Anterior cingulate cortex (tissue), 58 donors: ENCODE measurements around the gene ACE.

ENCODE experiments used
- DNase-seq, 58 donors: peaks; one replicate each; lab custom pipeline; 2025; lab: John Stamatoyannopoulos, UW

Gene ACE

DNA sequence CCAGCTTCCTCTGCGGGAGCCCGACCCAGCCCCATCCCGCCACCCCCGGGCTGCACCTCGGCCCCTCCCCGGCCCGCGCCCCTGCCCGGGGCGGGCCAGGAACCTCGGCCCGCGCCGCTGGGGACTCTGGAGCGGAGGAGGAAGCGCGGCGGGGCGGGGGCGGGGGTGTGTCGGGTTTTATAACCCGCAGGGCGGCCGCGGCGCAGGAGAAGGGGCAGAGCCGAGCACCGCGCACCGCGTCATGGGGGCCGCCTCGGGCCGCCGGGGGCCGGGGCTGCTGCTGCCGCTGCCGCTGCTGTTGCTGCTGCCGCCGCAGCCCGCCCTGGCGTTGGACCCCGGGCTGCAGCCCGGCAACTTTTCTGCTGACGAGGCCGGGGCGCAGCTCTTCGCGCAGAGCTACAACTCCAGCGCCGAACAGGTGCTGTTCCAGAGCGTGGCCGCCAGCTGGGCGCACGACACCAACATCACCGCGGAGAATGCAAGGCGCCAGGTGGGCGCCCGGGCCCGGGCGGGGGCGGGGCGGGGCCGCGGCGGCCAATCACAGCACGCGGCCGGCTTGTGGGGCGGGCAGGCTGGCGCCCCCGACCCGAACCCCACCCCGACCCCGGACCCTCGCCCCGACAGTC, at the start of gene ACE:
TSS of gene ACE (plus strand) at position 208 of the 626 bp plus-strand sequence. CDS start at position 242, 34 bp downstream.
- DNase-seq, result peak in 10 of 58 donors; percentile 3 to 35 (median 24)

DNA sequence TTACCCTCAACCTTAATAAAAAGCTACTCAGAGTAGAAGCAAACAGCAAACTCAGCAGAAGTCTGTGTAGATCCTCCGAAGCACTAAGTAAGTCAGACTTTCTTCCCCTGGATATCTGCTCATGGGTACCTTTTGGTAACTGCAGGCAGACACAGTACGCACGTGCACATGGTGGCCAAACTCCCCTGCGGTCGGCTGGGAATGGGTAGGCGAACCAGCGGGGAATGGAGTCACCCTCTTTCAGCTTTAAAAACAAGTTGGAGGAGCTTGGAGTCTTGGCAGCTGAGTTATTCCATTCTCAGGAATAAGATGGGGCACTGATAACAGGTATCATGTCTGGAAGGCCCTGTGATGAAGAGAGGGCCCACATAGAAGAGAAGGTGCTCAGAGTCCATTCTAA, 47.1 kb upstream of the ACE start:
- DNase-seq, result no peak

DNA sequence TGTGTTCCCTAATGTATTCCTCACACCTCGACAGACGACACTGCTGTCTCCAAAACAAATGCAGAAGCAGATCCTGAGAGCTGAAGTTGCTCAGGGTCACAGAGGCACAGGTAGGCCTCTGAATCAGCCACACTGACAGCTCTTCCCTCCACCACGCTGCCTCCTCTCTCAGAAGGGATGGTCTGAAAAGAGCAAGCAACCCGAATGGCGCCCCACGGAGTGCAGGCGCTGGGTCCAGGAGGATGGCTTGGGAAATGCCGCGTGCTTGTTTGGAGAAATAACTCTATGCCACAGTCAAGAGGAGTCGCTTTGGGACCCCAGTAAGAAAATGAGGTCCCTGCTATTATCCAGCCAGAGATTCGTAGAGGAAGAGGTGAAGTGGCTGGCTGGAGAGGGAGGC, 46.6 kb upstream of the ACE start:
- DNase-seq, result no peak

DNA sequence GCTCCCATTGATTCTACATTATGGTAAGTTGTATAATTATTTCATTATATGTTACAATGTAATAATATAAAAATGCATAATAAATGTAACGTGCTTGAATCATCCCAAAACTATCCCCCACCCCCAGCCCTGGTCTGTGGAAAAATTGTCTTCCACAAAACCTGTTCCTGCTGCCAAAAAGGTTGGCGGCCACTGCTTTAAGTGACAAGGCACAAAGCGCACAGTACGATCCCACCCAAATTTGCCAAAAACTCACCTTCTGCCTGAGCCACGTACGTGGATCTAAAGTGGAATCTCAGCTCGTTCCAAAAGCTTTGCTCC, 45.3 kb upstream of the ACE start:
- DNase-seq, result no peak

DNA sequence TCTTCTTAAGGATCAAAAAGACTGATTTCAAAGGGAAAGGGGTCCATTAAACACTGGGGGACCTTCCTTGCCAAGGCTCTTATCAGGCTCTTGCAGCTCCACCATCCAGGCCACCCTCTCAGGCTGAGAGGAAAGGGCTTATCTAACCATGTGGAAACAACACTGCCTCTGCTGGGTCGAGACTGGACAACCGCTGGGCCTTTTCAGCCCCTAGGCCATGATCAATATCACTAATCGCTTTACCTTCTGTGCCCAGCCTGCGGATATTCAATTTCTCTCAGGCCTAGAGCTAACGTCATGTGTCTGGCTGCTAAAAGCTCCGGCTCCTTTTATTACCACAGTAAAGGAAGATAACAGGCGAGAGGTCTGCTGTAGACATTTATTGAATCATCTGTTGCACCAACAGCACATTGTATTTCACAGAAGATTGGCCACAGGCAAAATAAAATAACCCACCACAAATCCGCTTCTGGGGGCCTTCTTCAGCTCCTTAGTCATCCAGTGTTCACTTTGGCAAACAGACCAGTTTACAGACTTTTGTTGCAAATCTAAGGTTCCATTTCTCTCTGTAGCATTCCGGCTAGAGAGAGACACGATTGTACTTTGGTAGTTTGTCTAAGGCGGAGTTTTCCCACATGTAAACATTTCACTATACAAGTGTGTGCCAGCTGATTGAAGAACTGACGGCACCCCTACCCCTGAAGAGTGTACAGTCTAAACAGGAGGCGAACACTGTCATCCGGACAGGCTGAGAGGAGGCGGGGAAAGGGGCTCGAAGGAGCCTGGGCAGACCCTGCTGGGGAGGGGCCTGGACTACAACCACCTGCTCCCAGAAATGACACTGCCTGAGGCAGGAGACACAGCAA, 44.7 kb upstream of the ACE start:
- DNase-seq, result no peak

DNA sequence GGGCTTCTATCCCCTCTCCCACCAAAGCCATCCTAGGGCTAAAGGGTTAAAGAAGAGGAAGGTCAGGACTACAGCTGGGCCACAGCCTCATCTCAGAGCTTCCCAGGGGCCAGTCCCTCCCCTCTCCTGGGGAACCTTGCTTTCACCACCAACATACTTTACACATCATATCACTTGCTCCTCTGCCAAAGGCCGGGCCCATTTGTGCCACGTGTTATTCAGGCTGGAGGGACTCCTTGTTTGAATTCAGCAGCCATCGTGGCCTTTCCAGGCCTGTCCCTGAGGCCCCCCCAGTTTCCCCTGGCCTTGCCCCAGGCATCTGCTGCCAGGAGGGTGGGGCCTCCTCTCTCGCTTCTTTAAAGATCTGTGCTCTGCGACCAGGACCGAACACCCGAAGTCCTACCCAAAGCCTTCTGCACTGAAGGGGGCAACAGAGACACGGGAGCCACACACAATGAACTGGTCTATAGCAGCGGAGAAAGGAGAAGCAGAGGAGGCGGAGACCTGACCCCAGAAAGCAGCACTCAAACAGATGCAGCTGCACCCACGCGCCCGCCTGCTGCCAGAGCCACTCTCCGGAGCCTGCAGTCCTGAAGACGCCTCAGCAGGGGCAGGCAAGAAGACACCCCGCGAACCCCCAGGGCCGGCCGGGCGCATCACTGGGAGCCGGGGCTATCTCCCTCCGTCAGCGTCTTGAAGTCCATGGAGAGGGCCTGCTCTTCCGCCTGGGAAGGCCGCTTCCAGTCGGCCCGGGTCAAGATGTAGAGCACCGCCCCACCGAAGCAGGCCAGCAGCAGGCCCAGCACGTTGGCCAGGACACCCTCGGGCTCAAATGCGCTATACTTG, 42.9 kb upstream of the ACE start:
- DNase-seq, result peak in 12 of 58 donors; percentile 18 to 62 (median 34)

DNA sequence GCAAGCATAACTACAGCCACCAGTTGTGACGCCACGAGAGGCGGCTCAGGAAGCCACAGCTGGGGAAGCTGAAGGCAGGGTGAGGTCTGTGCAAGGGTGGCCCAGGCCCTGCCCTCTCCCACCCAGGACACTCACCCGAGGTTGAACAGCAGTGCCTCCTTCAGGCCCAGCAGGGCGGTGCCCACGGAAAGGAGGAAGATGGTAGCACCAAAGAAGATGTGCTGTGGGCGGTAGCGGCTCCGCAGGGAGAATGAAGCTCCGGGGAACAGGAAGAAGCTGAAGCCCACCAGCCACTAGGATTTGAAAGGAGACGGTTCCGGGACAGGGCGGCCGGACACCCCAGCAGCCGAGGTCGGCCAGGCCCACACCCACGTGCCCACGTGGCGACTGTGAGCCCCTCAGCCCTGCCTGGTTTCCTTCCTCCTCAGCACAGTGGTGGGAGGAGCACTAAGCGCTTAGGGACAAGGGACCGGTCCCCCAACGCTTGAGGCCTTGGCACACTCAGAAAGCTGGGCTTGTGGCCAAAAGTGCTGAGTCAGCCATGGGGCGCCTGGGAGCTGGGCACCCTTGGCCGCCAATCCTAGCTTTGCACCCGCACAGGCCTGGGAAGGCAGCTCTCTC, 41.8 kb upstream of the ACE start:
- DNase-seq, result peak in 51 of 58 donors; percentile 12 to 88 (median 53)

DNA sequence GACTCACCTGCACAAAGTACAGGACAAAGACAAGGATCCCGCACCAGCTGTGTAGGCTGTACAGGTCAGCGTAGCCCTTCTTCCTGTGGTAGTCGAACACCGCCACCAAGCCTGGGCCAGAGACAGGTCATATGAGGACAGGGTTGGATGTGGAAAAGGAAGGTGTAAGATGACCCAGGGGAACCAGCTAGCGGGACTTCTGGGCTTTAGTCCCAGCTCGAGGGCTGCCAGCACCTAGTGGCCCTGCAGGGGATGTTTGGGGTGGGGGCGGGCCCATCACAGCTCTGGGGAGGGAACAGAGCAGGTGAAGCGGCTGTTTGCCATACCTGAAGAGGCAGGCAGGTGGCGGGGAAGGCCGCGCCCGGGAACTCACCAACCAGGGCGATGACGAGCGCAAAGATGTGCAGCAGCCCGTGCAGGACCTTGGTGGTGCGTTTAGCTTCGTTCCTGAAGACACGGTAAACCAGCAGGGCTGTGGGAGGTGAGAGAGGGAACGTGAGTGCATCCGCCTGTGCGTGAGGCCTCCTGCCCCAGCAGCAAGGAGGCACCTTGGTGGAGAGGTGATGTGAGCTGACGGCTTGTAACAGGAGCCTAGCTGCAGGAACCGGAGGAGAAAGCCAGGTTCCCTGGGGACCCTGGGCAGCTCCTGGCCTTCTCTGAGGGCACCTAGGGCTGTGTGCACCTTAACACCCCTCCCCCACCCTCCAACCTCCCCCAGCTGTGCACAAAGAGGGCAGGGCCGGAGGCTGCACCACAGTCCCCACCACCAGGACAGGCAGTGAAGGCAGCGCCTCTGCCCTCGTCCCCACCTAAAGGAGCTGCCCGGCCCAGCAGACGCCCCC, 41.0 kb upstream of the ACE start:
- peak in 1 of 58 donors; percentile 38 for DNase-seq

DNA sequence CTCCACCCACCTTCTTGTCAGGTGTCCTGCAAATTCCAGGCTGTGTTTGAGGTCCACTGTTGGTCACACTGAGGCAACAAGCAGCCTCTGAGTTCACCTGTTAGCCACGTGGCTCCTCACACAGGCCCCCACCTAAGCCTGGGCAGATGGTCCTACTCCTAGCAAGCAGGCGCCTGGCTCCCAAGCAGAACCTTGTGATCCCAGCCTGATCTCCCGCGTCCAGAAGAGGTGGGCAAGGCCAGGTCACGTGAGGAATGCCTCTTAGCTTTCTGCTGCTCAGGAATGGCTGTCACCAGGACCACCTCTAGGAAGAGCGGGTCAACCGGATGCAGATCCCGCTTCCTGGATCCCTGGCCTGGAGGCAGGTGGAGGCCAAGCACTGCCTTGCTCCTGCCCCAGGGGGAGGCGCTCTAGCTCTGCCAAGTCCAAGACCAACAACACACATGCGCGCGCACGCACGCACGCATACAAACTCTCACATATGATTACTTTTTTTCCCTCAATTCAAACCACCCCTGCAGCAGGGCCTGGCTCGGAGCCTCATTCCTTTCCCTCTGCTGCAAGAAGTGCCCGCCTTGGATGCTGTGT, 40.2 kb upstream of the ACE start:
- DNase-seq, result peak in 28 of 58 donors; percentile 8 to 62 (median 31)

DNA sequence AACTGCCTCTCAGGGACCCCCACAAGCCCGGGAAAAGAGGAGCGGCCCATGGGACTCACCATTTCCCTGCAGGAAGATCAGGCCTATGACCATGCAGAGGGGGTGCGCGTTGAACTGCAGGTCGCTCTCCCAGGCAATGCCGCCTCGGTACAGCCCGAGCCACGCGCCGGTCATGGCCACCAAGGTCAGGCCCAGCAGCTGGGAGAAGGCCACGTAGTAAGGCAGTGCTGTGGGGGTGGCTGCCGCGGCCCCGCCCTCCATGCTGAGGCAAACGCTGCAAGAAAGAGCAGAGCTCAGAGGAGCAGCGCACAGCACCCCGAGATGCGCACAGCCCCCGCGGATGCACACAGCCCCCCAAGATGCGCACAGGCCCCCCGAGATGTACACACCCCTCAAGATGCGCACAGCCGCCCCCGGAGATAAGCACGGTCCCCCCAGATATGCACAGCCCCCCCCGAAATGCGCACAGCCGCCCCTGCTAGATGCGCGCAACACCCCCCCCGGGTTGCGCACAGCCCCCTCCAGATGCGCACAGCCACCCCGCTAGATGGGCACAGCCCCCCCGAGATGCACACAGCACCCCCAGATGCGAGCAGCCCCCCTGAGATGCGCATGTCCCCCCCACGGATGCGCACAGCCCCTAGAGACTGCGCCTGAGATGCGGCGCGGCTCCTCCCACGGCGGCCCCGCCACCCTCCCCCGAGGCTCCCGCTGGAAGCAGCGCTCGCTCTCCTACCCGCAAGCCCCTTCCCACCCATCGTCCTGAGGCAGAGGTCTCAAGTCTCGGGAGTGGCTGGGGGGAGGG, 39.4 kb upstream of the ACE start:
- peak in 6 of 58 donors; percentile 16 to 34 (median 25) for DNase-seq

DNA sequence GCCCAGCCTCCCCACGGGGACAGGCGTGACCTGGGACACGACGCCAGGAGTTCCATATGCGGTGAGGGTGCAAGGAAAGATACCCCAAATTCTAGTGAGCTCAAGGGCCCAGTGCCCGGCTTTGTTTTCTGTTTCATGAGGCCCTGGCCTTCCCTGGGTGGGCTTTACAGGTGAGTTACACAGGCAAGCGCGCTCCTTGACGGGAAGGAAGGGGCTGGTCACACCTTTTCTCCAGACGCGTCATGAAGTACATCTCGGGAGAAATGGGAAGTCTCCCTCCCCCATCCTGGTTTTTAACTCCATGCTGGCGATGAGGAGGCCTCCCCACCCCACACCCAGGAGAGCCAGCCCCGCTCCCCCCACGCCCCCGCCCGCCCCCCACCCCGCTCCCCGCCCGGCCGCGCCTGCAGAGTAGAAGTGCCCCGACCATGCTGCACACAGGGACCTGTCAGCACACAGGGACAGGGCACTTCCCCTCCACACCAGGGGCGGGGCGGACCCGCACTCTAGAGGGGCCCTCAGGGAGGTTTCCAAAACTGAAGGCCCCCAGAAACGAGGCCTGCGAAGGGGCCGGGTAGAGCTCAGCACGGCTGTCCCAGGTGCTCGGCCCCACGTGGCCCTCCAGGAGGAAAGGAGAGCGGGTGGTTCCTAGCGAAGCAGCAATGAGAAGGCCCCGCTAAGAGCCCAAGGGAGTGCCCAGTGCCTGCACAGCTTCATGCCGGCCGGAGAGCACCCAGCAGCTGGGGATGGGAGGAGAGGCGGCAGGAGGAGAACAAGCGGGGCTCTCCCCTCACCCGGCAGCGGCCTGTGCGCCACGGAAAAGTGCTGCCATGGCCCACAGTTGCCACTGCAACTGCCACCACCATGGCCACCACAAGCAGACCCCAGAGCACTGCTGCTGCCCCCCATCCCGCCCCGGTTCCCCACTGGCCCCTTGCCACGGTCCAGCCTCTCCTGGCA, 38.5 kb upstream of the ACE start:
- DNase-seq, result peak in 1 of 58 donors; percentile 56

DNA sequence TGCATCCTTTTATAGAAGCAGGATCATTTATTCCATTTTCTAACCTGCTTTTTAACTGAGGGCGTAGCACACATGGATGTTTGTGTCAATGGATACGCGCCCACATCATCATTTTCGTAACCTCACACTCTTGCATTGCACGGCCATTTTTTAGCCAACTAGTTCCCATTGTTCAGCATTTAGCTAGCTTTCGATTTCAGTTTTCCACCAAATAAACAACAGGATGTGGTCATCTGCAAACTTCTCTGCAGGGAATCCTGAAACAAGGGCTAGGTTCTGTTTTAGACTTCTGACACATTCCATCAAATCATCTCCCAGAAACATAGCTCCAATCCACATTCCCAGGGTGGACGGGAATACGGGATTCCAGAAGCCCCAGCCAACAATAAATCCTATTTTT, 37.2 kb upstream of the ACE start:
- no peak for DNase-seq

DNA sequence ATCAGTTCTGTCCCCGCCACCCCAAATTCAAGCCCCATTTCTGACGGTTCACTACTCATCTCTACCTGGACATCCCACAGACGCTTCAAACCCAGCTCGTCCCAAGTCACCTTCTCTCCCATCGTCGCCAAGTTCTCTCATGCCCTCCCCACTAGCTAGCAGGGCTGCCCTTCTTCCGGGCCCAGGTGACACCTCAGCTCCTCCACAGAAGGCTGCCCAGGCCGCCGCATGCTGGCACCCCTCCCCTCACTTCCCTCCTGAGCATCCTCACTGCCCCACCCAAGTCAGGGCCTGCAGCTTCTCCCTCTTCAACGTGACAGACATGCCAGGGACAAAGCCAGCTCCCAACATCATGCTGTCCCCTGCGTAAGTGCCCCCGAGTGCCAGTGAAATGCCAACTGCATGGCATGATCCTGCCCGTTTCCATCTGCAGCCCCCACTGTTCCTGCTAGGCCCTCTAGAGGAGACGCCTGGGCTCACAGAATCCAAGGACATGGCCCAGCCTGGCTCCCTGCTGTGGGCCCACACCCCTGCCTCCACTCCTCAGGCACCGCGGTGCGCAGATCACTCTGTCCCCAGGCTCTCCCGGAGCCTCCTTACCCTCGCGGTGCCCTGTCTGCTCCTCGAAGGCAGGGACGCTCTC, 36.6 kb upstream of the ACE start:
- no peak for DNase-seq

DNA sequence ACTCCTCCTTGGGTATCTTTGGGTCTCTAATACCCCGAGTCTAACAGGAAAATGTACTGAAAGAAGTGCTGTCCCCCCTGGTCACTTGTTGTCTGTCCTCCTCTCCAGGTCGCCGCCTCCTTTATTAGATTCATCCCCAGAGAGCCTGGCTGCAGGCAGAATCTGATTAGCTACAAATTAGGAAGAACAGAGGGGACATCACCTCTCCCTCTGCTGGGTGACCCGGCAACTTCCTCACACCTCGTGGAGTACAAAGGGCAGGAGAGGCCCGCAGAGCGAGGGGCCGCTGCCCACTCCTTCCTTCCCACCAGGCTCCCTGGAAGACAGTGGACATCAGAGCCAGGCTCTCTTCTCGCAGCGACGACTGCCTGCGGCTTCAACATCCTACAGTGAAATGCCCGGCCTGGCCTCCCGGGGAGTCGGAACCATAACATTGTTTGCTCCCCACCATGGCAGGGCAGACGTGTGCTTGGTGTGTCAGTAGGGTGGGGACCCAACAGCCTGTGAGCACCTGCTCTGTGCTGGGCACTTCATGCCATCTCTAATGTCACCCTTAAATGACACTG, 36.0 kb upstream of the ACE start:
- DNase-seq, result no peak

DNA sequence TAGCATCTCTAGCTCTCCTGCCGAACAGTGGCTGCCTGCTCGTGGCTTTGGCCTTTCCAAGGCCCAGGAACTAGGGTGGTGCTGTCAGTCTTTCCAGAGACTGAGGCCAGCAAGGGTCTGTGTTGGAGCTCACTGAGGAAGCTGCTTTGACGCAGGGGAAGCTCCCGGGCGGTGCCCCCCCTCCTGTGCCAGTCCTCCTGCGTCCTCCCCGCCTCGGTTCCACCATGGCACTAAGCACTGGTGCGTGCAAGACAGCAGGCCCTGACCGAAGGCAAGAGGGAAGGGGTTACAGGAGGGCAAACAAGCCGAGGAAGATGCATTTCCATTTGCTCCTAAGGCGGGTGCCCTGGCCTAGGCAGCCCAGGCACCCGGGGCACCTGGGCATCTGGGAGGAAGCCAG, 35.2 kb upstream of the ACE start:
- DNase-seq, result no peak

DNA sequence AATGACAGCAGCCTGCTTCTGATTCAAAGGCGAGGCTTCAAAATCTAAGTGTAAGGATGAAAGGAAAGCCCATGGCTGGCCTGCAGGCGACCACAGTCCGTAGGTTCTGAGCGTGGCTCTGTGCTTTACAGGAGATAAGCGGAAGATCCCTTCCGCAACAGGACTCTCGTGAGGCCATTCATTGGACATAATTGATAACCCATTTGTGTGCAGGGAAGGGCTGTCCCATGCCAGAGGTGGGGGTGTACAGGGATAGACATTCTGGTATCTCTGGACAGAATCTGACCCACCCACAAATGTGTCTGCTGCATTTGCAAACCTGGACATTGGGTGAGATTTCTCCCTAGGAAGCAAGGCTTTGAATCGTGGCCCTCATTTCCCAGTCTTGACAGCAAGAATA, 34.8 kb upstream of the ACE start:
- no peak for DNase-seq
